Psoas muscle (tissue), 8 donors: ENCODE data around the gene ERP27. TPM values are rescaled to one million over a fixed set of nuclear protein-coding genes. Genes with fewer than 3 reads are reported as not detected.

ENCODE experiments used
- ATAC-seq, 4 donors: fragments of 200-7000 bp; cut with Tn5 transposase; one replicate each; pipeline ENCODE4 v1.9.1; 2020; ENCODE audit warnings: moderate library complexity in 3 of 4, mild to moderate bottlenecking in 2 of 4
- DNase-seq, 2 donors: peaks; one replicate each; pipeline ENCODE4 v3.0.0-alpha.2; 2020
- H3K27ac ChIP-seq: fragments of 200-600 bp; one replicate; pipeline ENCODE4 v1.8.0; 2022
- H3K27me3 ChIP-seq, 3 donors: fragments of 200-600 bp in 1 of 3; one replicate each; pipeline versions ENCODE4 v1.6.1 to v1.8.0; 2013 to 2022; ENCODE audit warnings: low read length in 2 of 3, mild to moderate bottlenecking in 2 of 3, moderate library complexity in 1 of 3; ENCODE audit not compliant: insufficient read depth in 3 of 3
- H3K36me3 ChIP-seq, 2 donors: fragments of 200-600 bp in 1 of 2; one replicate each; pipeline versions ENCODE4 v1.6.1 to v1.8.0; 2013 to 2022; ENCODE audit warnings: low read depth in 1 of 2, mild to moderate bottlenecking in 1 of 2, moderate library complexity in 1 of 2; ENCODE audit not compliant: insufficient read depth in 1 of 2
- H3K4me1 ChIP-seq: fragments of 200-600 bp; one replicate; pipeline ENCODE4 v1.8.0; 2022
- H3K4me3 ChIP-seq: fragments of 200-600 bp; one replicate; pipeline ENCODE4 v1.8.0; 2022; ENCODE audit warnings: mild to moderate bottlenecking
- H3K9me3 ChIP-seq: fragments of 200-600 bp; one replicate; pipeline ENCODE4 v1.8.0; 2022
- WGBS, 3 donors: extraction: QIAGEN DNeasy Blood & Tissue Kit; methylation state at CpG; one replicate each; pipeline versions ENCODE4 v1.1.6 to v1.1.7; 2013; 5-methylcytosine and 5-hydroxymethylcytosine counted together
- intact Hi-C, 2 donors: fragments of 100-400 bp; cut with DNase I; formaldehyde crosslinking; loops; one replicate each; pipeline versions ENCODE4 v1.11.0 to v1.14.2; 2022
- long read RNA-seq, 2 donors: library from polyadenylated mRNA; unstranded; transcript quantifications; one replicate each; pipeline ENCODE4 v2.0.0, GENCODE V29; 2021
- polyA plus RNA-seq, 3 donors: library from polyadenylated mRNA; stranded (reverse); fragments of 200-250 nt; gene quantifications; one replicate each; pipeline ENCODE4 v1.2.3, GENCODE V29; 2013
- total RNA-seq, 4 donors: library from RNA; stranded (reverse); fragmentation: NEBNext Ultra II Directional in 2 of 4; extraction: Animal tissue kit (Norgen Biotek cat#: 25700) in 2 of 4; gene quantifications; one replicate each; pipeline versions ENCODE4 v1.2.1 to v1.2.4, GENCODE V29; 2021 to 2023
- TF ChIP-seq, protein P1 (sequence below): fragments of 200-600 bp; IDR thresholded peaks from one replicate; pipeline ENCODE4 v1.8.0; 2022; ENCODE audit warnings: antibody characterized with exemption
- donor health status: healthy with polysubstance abuse.
- donor health status: DM: no; HTN: no; CAD: no; lungs with moderate emphysema.
- donor health status: Bipolar disorder and iron deficiency.
- donor health status: healthy.
- donor health status: DM: yes; HTN: yes; CAD: no.
- donor health status: DM: no; HTN: no; CAD: no.
- donor health status: DM: no; HTN: no; CAD: no.
- donor health status: DM: yes; HTN: yes; CAD: no.

Gene ERP27
- total RNA-seq, result under 1 TPM in 3 of 4 donors, not detected in 1; 0.17 to 0.42 (median 0.24) TPM
- polyA plus RNA-seq, result under 1 TPM; 0.05 to 0.09 (median 0.08) TPM
- long read RNA-seq, donor 1, result 0 reads
- long read RNA-seq, donor 2, result 0 reads

DNA sequence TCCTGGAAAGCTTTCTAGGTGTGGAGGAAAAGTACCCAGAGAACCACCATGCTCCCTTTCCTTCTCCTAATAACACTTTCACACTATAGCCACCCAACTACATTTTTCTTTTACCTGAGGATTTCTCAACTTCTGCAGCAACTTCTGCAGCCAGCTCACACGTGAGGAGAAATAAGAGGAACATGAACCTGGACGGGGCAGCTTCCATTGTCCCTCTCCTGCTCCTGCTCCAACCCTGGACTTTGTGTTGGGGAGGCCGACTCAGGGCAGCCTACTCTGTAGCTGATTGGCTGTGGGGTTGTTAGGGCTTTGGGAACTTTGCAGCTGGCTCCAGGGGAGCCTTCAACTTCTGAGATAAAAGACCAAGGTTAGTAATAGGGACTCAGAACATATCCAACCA is at the start of gene ERP27:
TSS of gene ERP27 (minus strand) at position 237 of the 400 bp plus-strand sequence. CDS start at position 208, 29 bp downstream.
- no peak within 1 kb of the TSS for H3K4me3 ChIP-seq
- H3K27ac ChIP-seq, result no peak within 1 kb of the TSS
- H3K27me3 ChIP-seq, result no peaks in the 10 kb centered on the region
- peaks cover 0 to 16% of the 10 kb centered on the region in 2 donors for H3K36me3 ChIP-seq
- 76 to 85% (median 79%) methylated on average over 3 of the region's 3 CpGs for WGBS, 3 donors
- no peaks in the 10 kb centered on the region for H3K9me3 ChIP-seq
- intact Hi-C loops, result no loop called here
- ATAC-seq, result no peak
- TF ChIP-seq, protein P1, sequence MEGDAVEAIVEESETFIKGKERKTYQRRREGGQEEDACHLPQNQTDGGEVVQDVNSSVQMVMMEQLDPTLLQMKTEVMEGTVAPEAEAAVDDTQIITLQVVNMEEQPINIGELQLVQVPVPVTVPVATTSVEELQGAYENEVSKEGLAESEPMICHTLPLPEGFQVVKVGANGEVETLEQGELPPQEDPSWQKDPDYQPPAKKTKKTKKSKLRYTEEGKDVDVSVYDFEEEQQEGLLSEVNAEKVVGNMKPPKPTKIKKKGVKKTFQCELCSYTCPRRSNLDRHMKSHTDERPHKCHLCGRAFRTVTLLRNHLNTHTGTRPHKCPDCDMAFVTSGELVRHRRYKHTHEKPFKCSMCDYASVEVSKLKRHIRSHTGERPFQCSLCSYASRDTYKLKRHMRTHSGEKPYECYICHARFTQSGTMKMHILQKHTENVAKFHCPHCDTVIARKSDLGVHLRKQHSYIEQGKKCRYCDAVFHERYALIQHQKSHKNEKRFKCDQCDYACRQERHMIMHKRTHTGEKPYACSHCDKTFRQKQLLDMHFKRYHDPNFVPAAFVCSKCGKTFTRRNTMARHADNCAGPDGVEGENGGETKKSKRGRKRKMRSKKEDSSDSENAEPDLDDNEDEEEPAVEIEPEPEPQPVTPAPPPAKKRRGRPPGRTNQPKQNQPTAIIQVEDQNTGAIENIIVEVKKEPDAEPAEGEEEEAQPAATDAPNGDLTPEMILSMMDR, result no peak
- no peaks in the 10 kb centered on the region for H3K4me1 ChIP-seq
- DNase-seq, result no peak

DNA sequence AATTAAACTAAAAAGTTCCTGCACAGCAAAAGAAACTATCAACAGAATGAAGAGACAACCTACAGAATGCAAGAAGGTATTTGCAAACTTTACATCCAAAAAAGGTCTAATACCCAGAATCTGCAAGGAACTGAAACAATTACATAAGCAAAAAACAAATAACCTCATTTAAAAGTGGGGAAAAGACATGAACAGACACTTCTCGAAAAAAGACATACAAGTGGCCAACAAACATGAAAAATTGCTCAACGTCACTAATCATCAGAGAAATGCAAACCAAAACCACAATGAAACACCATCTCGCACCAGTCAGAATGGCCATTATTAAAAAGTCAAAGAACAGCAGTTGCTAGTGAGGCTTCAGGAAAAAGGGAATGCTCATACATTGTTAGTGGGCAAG is 49.7 kb upstream of the ERP27 start:
- H3K4me3 ChIP-seq, result no peak overlapping the region
- no peak overlapping the region for H3K27ac ChIP-seq
- ATAC-seq (no peak), DNase-seq (no peak)
- no peaks in the 10 kb centered on the region for H3K27me3 ChIP-seq
- H3K9me3 ChIP-seq, result no peaks in the 10 kb centered on the region
- TF ChIP-seq, protein P1, result no peak
- no peaks in the 10 kb centered on the region for H3K4me1 ChIP-seq
- no peaks in the 10 kb centered on the region for H3K36me3 ChIP-seq
- intact Hi-C loops, result no loop called here
- WGBS, 3 donors, result 81 to 89% (median 87%) methylated on average over 3 of the region's 3 CpGs

DNA sequence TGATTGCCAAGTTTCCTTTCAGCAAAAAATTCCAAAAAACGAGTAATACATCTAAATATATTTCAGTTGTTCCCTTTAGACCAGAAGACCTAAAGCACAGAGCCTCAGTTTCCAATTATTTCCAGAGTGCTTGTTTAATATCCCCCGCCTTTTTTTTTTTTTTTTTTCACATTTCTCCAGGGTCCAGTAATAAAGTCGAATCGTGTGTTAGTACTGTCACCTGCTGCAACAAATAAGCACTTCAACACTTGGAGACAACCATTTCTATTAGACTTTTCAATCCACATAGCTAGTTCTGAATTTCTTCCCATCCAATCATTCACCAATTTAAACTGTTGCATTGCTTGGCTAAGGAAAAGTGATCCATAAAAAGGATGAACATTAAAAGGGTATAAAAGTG is 48.1 kb upstream of the ERP27 start:
- H3K9me3 ChIP-seq, result no peaks in the 10 kb centered on the region
- ATAC-seq (no peak), DNase-seq (no peak)
- H3K4me3 ChIP-seq, result no peak overlapping the region
- WGBS, 3 donors, result 49 to 57% (median 49%) methylated on average over 4 of the region's 4 CpGs
- H3K27me3 ChIP-seq, result no peaks in the 10 kb centered on the region
- intact Hi-C loops, result no loop called here
- H3K4me1 ChIP-seq, result no peaks in the 10 kb centered on the region
- H3K36me3 ChIP-seq, result no peaks in the 10 kb centered on the region
- TF ChIP-seq, protein P1, result no peak
- no peak overlapping the region for H3K27ac ChIP-seq

DNA sequence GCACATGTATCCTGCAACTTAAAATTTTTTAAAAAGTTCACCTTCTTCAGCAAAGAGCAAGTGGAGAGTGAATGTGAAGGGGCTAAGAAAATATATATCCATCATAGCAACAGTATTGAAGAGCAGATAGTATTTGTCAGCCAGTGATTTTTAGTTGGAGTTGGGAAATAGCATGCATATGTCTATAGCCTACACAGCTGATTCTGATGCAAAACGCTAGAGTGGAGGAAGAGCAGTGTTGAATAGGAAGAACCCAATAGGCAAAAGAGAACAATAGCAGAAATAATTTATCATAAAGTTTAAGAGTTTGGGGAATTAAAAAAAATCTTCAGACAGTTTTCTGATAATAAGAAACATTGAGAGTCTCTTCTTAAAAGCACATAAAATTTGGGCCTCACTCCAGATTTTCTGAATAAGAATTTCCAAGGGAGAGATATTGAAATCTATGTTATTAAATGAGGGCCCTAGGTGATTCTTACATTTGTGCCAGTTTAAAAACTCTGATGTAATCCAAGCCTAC is 46.5 kb upstream of the ERP27 start:
- DNase-seq, result no peak
- Histone ChIP-seq H3K4me3 (no peak overlapping the region), H3K4me1 (no peaks in the 10 kb centered on the region), H3K27ac (no peak overlapping the region), H3K36me3 (no peaks in the 10 kb centered on the region), H3K9me3 (no peaks in the 10 kb centered on the region), H3K27me3 (no peaks in the 10 kb centered on the region)
- no peak for ATAC-seq
- WGBS, 3 donors, result 70 to 88% (median 78%) methylated on average over 1 of the region's 1 CpG
- TF ChIP-seq, protein P1, result no peak
- intact Hi-C loops, result no loop called here

DNA sequence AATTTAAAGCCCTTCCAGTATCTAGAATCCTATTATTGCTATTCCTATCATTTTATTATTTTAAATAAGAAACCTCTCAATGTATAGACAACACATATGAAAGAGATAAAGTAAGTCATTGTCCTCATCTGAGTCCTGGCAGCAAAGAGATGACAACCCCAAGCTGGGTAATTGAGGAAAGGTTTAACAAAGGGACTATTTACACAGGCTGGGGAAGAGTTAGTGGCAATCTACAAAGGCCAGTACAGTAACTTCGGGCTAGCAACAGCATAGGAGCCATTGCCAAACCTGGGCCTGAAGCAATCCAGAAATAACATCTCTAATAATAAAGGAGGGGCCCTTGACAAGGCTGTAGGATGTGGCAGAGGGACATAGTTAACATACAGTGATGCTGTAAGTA is 45.7 kb upstream of the ERP27 start:
- WGBS, 3 donors, result 72 to 89% (median 77%) methylated on average over 1 of the region's 1 CpG
- intact Hi-C loops, result no loop called here

More for the DNA sequence above, 45.7 kb upstream of the ERP27 start:
- DNase-seq (no peak), ATAC-seq (no peak)
- H3K9me3 ChIP-seq, result no peaks in the 10 kb centered on the region
- no peaks in the 10 kb centered on the region for H3K27me3 ChIP-seq
- TF ChIP-seq, protein P1, result no peak
- no peak overlapping the region for H3K27ac ChIP-seq
- H3K36me3 ChIP-seq, result no peaks in the 10 kb centered on the region
- no peak overlapping the region for H3K4me3 ChIP-seq
- H3K4me1 ChIP-seq, result no peaks in the 10 kb centered on the region
